GM18868 (cell line): Measurements from ENCODE around the gene AURKAIP1.

ENCODE experiments used
- ATAC-seq: cut with Tn5 transposase; IDR thresholded peaks from one replicate; pipeline ENCODE4 v1.9.1; 2021; ENCODE audit warnings: mild to moderate bottlenecking, moderate library complexity; ENCODE audit not compliant: unreplicated experiment

The AURKAIP1 gene

DNA sequence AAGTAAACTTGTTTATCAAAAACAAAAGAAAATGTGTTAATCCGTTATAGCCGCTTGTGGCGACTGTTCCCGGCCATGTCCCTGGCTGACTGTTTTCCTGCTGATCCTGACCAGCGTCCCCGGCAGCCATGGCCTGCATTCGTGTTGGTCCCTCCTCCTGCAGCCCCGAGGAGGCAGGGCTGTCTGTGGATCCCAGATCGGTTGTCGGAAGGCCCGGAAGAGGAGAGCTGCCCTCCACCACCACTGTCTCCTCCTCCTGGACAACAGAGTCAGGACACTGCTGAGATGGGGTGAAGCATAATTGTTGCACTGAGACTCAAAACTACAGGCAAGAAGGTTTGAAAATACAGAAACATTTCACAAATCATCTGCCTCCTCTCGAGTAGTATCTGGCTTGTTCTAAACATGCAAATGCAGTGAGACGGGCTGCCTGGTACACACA, 13.0 kb downstream of the AURKAIP1 start:
- no peak for ATAC-seq

DNA sequence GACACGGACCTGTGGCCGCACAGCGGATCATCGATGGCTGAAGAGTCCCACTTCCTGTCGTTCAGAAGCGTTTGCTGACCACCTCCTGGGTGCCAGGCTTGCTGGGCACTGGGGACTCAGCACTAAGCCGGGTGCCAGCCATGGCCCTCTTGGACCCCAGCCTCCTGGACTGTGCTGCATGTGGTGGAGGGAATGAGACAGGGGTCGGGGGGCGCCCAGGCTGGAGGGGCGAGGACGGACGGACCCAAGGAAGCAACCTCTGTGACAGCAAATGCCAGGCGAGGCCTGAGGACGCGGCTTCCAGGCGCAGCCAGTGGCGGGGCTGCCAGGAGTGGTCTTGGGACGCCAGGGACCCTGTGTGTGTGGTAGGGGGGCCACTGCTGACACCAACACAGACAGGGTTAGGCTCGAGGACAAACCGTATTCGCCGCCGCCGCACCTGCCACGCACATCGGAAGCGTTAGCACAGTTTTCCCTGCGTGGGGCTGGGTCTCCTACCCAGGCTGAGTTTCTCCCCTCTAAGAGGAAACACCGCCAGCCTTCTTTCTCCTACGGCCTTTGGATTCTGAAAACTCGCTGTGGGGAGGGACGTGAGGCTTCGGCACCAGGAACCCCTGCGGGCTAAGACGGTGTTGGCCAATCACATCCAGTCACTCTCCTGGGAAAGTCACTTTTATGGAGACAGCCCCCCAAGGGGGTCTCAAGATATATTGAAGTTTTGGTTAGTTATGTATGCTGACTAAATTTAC, 13.6 kb downstream of the AURKAIP1 start:
- no peak for ATAC-seq

DNA sequence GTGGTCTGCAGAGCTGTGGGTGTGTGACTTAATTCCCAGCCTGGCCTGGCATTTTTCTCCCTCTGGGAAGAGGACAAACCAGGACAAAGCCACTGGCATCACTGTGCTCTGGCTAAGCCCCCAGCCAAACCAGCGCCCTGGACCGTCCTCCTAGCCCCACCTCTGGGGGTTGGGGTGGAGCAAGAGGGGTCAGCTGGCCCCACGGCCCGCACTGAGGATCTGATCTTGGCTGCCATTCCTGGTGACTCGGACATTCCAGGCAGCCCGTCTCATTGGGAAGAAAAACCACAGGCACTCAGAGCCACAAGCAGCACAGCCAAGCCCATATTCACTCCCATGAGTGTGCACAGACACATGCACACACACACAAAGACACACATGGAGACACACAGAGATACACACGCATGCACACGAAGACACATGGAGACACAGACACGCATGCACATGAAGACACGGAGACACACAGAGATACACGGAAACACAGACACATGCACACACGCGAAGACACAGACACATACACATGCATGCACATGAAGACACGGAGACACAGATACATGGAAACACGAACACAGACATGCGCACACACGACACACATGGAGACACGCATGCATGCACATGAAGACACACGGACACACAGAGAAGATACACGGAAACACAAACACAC, 14.4 kb downstream of the AURKAIP1 start:
- ATAC-seq = no peak

DNA sequence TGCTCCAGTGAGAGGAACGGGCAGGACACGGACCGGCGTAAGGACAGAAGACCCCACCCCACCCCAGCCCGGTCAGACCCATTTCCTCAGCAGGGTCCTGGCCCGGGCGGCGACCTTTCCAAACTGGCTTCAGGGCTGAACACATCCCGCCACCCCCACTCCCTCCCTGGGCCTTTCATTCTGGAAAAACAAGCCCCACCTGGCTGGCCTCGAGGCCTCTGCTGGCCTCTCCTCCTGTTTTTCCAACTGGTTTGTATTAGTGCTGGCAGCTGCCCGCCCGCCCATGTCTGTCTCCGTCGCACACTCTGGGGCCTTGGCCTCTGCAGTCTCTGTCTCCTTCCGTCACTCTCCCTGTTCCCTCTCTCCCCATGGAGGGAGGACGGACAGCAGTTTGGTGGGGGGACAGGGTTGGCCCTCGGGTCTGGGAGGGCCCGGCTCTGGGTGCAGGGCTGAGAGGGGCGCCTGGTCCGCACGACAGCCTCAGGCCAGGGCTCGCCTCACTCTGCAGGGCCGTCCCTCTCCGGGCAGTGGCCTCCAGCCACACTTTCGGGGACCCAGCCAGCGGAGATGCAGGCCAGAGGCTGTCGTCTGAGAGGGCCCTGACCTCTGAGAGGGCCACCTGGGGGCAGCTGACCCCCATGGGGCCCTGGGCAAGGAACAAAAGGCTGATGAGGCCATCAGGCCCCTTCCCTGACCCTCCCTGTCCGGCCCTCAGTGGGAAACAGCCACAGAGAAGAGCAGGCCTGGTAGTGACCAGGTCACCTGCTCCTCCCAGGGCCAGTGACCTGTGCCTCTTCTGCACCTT, 15.1 kb downstream of the AURKAIP1 start:
- ATAC-seq = no peak

DNA sequence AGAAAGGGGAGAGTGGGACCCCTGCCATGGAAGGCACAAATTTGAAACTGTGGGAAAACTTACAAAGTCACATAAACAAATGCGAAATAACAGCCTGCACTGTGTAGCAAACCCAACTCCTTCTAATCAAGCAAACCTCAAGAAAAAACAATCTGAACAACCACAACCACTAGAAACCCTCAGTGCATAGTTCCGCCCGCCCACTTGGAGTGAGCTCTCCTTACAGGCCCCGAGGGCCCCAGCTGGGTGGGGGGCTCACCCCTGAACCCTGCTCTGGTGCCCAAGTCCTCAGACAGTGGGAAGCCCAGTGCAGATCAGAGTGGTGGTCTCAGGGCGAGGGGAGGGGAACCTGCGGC, 15.7 kb downstream of the AURKAIP1 start:
- no peak for ATAC-seq

DNA sequence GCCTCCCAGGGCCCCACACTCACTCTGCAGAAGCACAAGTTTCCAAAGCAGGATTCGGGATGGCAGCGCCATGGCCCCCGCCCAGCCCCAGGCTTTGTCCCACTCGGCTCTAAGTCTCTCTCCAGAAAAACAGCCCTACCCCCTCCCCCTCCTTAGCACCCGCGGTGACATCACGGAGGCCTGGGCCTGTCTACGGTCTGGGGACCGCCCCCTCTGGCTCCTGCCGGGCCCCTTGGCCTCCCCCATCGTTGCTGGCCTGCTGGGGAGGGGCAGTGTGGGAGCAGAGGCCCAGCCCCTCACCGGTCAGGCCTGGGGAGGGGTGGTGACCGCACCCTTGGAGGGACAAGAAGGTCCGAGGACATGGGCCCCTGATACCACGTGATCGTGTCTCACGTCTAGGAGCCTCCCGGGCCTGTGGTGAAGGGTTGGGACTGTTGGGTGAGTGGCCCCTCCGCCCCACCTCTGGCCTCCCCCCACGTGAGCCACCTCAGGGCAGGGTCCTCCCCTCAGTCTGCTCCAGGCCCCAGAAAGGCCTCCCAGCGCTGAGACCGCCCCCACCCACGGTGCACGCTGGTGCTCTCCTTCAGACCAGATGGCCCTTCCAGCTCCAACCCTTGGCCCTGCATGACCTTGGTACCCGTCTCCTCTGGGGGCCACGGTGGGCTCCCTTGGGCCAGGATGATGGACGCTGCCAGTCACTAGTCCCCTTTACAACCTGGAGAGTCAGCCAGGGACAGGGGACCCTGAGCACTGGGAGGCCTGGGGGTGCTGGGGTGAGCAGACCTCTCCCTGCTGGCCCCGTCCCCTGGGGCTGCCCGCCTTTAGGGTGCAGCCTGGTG, 16.4 kb downstream of the AURKAIP1 start, which contains the start of gene MXRA8:
MXRA8 (minus strand) TSS at position 123 of the 839 bp plus-strand sequence; CDS start at position 72, 51 bp downstream.
- ATAC-seq = no peak

DNA sequence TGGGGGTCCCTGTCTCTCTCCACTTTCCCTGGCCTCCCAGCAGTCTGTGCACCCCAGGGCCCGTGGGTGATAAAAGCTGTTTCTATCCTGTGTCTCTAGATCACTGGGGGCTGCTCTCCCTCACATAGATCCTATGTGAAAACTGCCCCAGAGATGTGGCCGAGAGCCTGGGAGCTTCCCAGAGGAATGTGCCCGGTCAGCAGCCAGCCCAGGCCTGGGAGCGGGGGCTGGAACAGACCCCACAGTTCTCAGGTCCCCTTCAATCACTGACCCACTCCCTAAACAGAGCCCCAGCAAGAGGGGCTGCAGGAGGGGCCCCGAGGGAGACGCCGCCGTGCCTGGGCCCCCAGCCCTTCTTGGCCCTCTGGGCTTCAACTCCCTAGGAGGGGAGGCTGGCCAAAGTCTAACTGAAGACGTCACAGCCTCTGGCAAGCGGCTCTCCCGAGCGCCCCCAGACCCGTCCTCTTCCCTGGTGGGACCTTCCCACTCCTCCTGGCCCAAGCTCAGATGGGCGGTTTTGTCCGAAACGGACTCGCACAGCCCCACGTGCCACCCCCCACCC, 17.1 kb downstream of the AURKAIP1 start:
- no peak for ATAC-seq

DNA sequence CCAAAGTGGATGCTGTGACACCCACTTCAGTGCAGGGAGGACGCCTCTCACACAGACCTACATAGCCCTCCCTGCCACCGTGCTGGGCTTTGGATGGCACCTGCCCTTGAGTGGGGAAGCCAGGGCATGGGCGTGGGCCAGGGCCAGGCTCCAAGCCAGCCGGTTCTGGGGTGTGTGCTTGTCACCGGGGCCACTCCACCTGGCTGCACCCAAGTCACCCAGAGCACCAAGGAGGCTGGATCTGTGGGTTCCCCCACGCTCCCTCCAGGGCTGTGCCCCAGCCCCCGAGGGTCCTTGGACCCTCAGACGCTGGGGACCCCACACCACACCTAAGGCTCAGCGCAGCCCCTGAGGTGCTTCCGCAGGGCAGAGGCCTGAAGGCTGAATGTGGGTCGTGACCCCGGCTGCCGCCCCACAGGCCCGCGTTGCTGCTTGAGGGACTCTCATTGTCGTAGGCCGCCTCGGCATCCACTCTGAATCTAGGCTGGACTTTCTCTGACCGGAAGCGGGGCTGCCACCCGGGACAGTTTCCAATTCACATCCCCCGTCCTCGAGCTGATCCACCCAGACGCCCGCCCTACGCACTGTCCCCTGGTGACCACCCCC, 18.1 kb downstream of the AURKAIP1 start:
- no peak for ATAC-seq

DNA sequence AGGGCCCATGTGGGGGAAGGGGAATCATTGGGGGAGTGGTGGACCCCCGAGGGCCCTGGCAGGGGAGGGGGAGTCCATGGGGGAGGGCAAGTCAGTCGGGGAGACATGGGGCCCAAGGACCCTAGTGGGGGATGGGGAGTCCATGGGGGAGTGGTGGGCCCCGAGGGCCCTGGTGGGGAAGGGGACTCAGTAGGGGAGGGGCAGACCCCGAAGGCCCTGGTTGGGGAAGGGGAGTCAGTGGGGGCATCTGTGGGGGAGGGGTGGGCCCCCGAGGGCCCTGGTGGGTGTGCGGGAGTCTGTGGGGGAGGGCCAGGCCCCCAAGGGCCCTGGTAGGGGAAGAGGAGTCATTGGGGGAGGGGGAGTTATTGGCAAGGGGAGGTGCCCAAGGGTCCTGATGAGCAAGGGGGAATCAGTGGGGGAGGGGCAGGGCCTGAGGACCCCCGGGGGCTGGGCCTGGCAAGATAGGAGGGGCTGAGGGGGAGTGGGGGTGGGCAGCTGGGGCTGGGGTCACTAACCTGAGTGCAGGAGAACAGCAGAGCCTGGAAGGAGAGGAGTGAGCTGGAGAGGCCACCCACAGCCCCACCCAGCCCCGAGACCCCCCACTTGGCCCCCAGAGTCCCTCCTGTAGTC, 18.7 kb downstream of the AURKAIP1 start:
- no peak for ATAC-seq

DNA sequence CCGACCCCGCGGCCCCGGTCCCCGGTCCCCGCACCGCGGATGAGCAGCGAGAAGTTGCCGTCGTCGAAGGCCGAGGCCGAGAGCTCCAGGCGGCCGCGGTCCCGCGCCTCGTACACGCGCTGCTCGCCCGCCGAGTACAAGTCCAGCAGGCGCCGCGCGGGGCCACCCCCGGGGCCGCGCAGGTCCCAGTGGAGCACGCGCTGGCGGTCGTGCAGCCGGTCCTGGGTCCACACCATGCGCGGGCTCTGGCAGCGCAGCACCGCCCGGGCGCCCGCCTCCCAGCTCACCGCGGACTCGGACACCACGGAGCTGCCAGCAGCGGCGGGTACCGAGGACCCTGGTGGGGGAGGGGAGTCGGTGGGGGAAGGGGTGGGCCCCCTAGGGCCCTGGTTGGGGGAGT, 19.6 kb downstream of the AURKAIP1 start:
- ATAC-seq = no peak

DNA sequence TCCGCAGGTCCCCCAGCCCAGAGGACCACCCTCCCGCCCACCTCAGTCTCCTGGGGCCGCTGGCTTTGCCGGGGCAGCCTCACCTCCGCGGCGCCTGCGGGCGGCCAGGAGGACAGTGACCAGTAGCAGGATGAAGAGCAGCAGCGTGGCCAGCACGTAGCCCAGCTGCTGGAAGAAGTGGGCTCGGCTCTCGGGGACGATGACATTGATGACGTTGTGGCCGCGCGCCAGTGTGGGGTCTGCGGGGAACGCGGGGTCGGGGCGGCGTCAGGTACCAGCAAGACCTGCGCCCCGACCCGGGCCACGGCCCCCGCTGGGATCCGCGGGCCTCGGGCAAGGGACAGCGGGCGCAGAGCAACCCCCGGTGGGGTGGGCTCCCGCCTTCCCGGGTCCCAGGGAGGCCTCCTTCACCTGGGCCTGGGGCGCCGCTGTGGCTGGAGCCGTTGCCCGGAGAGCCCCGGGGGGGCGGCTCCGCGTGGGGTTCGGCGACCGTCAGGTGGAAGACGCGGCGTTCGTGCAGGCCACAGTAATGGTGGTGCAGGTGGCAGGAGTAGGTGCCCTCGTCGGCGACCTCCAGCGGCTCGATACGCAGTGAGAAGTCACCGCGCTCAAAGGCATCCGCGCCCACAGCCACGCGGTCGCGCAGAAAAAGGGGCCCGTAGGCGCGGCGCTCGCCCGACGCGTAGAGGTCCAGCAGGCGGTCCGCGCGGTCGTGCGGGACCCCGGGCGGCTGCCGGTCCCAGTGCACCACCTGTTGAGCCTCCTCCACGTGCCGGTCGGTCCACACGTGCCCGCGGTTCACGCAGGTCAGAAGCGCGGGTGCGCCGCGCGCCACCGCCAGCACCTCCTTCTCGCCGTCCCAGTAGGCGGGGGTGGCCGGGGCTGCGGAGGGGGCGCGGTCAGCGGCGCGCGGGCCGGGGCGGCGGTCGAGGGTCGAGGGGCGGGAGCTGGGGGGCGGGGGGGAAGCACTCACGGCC, 20.4 kb downstream of the AURKAIP1 start:
- ATAC-seq = no peak

DNA sequence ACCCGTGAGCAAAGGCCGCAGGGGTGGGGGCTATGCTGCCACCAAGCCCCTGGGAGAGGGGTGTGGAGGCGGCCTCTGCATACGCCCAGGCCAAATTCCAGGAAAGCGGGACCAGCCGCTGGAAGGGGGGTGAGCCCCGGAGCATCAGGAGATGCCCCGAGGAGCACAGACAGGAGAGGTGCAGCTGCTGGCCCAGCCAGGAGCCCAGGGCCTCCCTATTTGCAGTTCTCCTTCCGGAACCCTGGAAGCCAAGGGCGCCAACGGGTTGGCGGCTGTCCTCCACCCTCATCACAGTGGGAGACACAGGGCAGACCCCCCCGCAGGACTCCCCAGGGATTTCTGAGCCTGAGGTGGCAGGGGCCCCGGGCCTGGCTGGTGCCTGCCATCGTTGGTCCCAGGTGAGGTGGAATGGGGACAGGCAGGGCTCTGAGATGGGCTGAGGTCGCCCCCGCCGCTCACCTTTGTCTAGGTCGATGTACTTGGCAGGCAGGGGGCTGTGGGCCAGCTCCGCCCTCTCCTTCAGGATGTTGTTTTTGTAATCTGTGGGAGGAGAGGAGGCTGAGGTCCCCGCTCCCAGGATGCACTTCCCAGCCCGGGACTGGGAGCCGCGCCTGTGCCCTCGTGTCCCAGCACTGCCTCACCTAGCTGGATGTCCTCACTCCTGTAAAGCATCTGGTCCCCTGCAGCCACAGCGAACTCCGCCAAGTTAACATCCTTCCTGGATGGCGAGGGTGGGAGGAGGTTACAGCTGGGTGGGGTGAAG, 21.4 kb downstream of the AURKAIP1 start:
- no peak for ATAC-seq

DNA sequence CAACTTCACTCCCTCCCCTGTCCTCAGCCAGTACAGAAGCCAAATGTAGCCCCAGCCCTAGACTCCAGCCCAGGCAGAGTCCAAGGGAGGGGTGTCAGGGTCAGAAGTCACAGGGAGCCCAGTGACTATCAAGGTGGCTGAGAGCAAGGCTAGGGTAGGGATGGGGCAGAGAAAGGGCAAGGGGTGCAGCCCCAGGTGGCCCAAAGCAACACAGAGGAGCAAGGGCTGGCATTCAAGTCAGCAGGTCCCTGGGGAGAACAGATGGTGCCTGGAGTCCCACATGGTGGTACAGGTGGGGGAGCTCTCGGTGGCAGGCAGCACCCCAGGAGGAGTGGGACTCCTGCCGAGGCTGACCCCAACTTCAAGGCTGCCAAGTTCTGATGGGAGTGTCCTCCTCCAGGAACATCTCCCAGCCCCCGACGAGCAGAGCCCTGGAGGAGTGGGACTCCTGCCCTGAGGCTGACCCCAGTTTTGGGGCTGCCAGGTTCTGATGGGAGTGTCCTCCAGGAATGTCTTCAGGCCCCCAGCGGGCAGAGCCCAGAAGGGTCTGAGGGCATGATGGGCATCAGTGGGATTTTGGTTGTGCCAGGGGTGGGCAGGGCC, 22.1 kb downstream of the AURKAIP1 start:
- no peak for ATAC-seq

DNA sequence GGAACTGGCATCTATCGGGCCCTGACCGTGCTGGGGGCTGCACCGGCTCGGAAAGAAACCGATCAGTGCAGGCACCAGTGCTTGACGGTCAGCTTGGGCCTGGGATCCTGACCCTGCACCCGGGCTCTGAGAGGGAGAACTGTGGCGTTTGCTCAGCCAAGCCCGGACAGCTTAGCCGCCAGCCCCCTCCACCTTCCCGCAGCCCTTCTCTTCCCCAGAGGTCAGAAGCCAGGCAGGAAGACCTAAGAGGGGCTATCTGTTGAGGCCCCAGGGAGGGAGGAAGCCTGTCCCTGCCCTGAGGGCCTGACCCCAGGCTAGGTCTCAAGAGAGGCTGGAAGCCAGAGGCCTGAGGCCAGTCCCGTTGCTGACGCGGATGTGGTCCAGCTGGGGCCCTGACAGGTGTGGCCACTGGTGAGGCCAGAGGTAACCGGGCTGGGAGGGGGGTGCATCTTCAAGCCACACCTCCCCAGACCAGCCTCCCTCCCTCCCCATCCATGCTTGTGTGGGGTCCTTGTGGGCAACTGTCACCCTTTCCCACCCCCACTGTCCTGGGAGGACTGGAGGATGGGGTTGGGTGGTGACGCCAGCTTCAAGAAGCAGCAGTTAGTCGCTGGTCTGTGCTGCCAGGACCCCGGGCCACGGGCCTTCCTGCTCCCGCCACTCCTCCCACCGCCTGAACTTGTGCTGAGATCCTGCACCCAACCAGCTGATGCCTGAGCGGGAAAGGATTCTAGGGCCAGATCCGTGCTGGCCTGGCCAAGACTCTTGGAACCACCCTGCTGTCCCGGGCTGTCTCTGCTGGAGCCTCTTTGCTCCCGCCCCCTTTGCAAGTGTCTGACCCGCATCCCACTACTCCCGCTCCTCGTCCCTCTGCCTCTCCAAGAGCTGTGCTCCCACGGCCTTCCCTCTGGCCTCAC, 23.2 kb downstream of the AURKAIP1 start:
- ATAC-seq = no peak

DNA sequence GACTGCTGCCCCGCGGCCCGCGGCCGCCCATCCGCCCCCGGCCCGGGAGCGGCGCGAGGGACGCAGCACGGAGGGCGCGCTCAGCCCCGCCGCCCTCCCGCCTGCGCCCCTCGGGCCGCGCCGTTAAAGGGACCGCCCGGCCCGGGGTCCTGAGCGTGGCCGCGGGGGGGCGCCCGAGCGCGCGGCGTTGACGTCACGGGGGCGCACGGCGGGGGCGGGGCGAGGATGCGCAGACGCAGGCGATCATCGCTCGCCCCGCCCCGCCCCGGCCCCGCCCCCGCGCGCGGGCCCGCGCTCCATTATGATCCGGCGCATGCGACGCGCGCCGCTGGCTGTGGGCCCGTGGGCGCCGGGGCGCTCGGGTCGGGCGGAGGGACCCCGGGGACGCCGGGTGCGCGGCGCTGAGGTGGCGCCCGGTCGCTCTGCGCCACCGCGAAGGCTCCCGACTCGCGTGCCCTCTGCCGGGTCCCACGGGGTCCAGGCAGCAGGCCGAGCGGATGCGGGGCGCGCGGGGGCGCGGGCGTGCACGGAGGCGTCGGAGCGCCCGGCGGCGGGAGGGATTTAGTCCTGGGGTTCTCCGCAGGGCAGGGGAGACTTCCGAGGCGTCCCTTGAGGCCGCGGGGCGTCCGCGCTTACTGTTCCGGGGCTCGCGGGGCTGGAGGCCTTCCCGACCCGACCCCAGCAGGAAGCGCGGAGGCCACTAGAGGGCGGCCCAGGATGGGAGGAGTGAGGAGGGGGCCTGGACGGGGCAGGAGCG, 25.6 kb downstream of the AURKAIP1 start, which contains the start of gene DVL1:
DVL1 (minus strand) TSS at position 163 of the 757 bp plus-strand sequence. CDS start 353 bp downstream, outside the sequence.
- ATAC-seq = peak; percentile 65
